ENCODE results near the gene SOAT1. TPM values are rescaled to one million over a fixed set of nuclear protein-coding genes. Genes with fewer than 3 reads are reported as not detected.
A peak's percentile ranks its signal among the peaks of the same experiment; 100 is the strongest.

SOAT1 gene
- total RNA-seq, 1 experiment from 2014 or later: 7.5 TPM

GRCh38 chr1:179295164-179295755, 1.7 kb downstream of the SOAT1 start:
- Mint-ChIP-seq H3K9me3 (peaks cover 0 to 5% of the 10 kb centered on the region in 2 experiments; a peak in 2 of 5 replicates), H3K27ac (no peak overlapping the region), H3K36me3 (ENCODE audit: insufficient read depth in 1 of 3, low read depth in 3 of 3) (peaks cover 0 to 4% (median 0%) of the 10 kb centered on the region in 3 experiments; a peak in 1 of 7 replicates), H3K27me3 (ENCODE audit: low read depth) (peaks cover 96% of the 10 kb centered on the region), H3K4me1 (peaks cover 26 to 28% of the 10 kb centered on the region in 2 experiments), H3K4me3 (peak overlapping the region; percentile 68 to 77)
- Histone ChIP-seq H3K79me2 (ENCODE audit: insufficient read depth, low read length) (no peaks in the 10 kb centered on the region), H3K9me3 (ENCODE audit: control insufficient read depth, low read depth, low read length) (no peaks in the 10 kb centered on the region), H2BK120ac (ENCODE audit: low read depth, low read length, poor library complexity, severe bottlenecking) (no peak overlapping the region), H4K8ac (replicated peaks; ENCODE audit: insufficient read length, low read depth, low read length) (no peak overlapping the region), H3K4ac (ENCODE audit: low read depth, low read length) (no peak overlapping the region), H2AK5ac (ENCODE audit: insufficient read length, low read length) (no peak overlapping the region), H3K56ac (ENCODE audit: insufficient read length, low read depth, low read length) (no peak overlapping the region), H3T11ph (ENCODE audit: low read length) (no peak overlapping the region), H3K27ac (ENCODE audit: insufficient read length, low read depth, low read length) (no peak overlapping the region), H3K14ac (ENCODE audit: insufficient read depth, low read length) (no peak overlapping the region), H2BK5ac (ENCODE audit: insufficient read length, low read length) (no peak overlapping the region), H3K27me3 (ENCODE audit: insufficient read depth, low read length) (peaks cover 49% of the 10 kb centered on the region), H3K23ac (ENCODE audit: insufficient read length, low read depth, low read length) (no peak overlapping the region), H2BK12ac (ENCODE audit: insufficient read length, low read depth, low read length) (no peak overlapping the region), H4K5ac (ENCODE audit: insufficient read length, low read depth, low read length) (no peak overlapping the region), H3K4me1 (ENCODE audit: insufficient read depth, low read length) (no peaks in the 10 kb centered on the region), H3K9ac (ENCODE audit: extremely low read depth, insufficient read length, low read length) (no peak overlapping the region), H3K4me2 (ENCODE audit: insufficient read depth, insufficient read length, low read length) (no peak overlapping the region), H3K23me2 (ENCODE audit: insufficient read length, low read depth, low read length, poor library complexity, severe bottlenecking) (peaks cover 3% of the 10 kb centered on the region), H2AFZ (ENCODE audit: low read length) (no peak overlapping the region), H3K79me1 (ENCODE audit: insufficient read depth, low read depth, low read length, poor library complexity, severe bottlenecking) (no peaks in the 10 kb centered on the region), H4K91ac (ENCODE audit: insufficient read length, low read depth, low read length) (no peak overlapping the region), H2BK15ac (ENCODE audit: low read depth, low read length) (no peak overlapping the region), H3K18ac (ENCODE audit: insufficient read length, low read depth, low read length) (no peak overlapping the region), H4K20me1 (ENCODE audit: control insufficient read depth, insufficient read depth, insufficient read length) (no peaks in the 10 kb centered on the region), H2BK20ac (ENCODE audit: low read depth, low read length, poor library complexity, severe bottlenecking) (no peak overlapping the region)
- no peak for TF ChIP-seq CTCF (conservative IDR thresholded peaks at IDR 0.05)
- DNase-seq: no peak
- no CpG with 5 or more reads among the region's 2 CpGs for WGBS (ENCODE audit: extremely low coverage, insufficient read length, low lambda C conversion rate)

All from H9 (cell line).